IPS DF 4.7 (cell line): ENCODE data around the gene ATP23.

Experiments used
- DNase-seq: peaks from one replicate; pipeline ENCODE4 v3.0.0-alpha.2; 2013; ENCODE audit warnings: low spot score; ENCODE audit errors: extremely low read depth

ATP23 gene

DNA sequence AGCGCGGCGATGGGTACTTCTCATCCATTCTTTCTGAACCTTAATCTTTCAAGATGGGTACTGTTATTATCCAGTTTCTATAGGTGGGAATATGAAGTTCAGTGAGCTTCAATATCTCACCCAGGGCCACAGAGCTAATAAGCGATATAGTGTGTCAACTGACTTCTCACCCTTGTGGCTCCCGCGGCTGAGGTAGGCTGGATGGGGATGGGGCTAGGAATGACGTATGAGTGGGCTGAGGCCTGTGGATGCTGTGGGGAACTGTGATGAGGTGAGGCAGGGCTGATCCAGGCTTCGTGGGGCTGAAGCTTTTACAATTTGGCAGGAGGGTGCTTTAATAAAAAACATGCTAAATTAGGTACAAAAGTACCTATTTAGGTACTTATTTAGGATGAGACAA lies 32.9 kb upstream of the ATP23 start:
- no peak for DNase-seq

- DNase-seq: no peak
Observed at GRCh38 chr12:57909056-57909455, 32.3 kb upstream of the ATP23 start.

- DNase-seq: no peak
Observed at GRCh38 chr12:57909611-57910010, 31.8 kb upstream of the ATP23 start.

DNA sequence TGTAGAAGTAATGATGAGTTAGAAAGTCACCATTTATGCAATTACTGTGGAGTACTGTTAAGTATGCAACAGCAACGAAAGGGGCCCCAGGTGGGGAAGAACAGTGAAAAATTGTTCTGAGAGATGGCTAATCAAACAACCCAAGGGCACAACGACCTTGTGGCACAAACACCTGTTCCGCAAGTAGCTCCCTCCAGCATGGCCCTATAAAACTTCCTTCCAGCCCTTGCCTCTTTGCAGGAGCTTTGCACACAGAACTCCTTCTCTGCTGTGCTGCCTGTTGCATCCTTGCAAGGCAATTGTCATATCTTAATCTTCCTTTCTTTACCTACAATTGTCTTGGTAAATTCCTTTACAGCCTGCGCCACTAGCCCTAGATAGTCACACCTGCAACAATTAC lies 23.2 kb upstream of the ATP23 start:
- no peak for DNase-seq

- DNase-seq: no peak
Observed at GRCh38 chr12:57927086-57927485, 14.3 kb upstream of the ATP23 start.

DNA sequence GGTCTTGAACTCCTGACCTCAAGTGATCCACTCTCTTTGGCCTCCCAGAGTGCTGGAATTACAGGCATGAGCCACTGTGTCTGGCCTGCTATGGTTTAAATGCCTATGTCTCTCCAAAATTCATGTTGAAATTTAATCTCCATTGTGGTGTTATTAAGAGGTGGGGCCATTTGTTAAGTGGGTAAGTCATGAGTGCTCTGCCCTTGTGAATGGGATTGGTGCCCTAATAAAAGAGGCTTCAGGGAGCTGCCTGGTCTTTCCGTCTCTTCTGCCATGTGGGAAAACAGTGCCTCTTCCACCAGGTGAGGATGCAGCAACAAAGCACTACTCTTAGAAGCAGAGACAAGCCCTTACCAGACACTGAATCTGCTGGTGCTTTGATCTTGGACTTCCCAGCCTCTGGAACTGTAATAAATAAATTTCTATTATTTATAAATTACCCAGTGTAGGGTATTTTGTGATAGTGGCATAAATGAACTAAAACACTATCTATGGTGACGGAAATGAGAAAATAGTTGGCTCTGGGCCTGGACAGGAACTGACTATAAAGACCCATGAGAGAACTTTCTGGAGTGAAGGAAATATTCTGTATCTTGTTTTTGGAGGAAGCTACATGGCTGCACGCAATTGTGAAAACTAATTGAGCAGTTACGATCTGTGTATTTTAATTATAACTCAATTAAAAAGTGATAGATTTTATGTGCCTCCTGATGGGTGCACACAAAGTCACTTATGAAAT lies 12.1 kb upstream of the ATP23 start:
- no peak for DNase-seq

- no peak for DNase-seq
Observed at GRCh38 chr12:57934819-57935218, 6.5 kb upstream of the ATP23 start.

DNA sequence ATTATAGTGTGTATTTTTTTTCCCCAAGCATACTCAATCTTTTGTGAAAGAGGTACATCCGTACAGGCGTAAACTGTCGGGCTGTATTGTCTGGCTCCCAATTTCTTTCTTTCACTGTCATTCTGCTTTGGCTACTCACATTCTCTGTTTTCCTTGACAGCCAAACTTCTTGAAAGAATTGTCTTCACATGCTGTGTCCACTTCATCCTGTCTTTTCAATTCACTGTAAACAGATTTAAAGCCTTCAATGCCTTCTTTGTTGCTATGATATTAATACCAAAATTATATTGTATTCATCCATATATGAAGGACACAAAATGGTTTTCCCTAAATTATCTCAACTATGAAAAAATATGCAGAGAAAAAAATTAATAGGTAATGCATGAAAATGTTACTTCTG lies 6.0 kb upstream of the ATP23 start:
- no peak for DNase-seq

DNA sequence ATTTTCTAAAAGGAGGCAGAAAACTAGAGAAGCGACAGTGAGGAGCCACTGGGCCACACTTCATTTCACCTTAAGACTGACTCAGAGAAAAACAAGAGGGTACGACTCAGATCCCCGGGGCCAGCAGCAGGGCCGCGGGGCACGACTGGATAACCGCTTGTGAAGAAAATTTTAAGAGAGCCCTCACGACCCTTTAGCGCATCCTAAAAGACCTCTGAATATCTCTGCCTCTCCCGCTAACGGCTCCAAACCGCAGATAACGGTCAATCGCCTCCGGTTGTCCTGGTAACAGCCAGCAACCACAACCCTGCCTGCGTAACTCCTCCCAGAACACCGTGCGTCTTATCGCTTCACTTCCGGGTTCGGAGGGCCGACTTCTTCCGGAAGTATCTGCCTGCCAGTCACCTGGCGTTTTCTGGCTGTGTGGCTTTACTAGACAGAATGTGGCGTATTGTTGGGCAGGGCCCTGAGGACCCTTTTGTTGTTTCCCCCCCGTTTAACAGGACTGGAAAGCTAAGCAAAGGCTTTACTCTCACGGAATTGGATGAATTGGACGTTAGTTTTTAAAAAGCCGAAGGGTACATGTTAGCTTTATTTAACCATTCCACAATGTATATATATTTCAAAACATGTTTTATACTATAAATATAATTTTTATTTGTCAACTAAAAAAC lies 5.4 kb upstream of the ATP23 start:
- DNase-seq: peak; percentile 89

DNA sequence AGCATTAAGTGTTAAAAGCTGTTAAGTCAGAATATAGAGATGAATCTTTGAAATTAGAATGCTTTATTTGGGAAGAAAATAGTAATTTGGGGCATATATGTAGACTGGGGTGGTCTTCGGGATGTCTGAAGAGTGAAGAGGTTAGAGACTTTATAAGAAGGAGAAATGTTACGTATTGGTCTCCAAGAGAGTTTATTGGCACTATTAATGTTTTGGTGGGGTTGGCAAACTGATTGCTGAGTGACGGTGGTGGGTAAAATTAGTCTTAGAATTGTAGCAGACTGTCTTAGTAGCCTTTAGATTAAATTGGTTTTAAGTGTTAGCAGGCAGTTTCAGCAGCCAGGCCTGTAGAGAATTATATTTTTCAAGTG lies 4.9 kb upstream of the ATP23 start:
- DNase-seq: no peak

DNA sequence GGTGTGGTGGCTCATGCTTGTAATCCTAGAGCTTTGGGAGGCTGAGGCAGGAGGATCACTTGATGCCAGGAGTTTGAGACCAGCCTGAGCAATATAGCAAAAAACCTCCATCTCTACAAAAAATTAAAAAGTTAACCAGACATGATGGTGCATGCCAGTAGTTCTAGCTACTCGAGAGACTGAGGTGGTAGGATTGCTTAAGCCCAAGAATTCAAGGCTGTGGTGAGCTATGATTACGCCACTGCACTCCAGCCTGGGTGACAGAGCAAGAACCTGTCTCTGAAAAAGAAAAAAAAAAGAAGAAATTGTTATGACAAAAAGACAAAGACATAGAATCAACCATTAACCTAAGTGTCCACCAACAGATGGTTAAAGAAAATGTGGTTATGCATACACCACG lies 2.1 kb upstream of the ATP23 start:
- DNase-seq: no peak

GRCh38 chr12:57940052-57940914 lies 1.1 kb upstream of the ATP23 start:
- DNase-seq: no peak

DNA sequence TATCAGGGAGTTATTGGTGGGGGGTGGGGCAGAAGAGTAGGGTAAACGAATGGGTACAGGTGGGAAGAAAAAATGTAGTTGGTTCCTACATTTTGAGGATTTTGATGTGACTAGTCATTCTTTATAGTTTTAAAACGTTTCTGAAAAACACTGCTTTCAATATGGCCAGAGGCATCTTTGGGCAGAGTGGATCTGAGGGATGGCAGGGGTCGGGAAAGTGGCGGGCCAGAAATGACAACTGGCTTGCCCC lies 527 bp upstream of the ATP23 start:
- DNase-seq: no peak

DNA sequence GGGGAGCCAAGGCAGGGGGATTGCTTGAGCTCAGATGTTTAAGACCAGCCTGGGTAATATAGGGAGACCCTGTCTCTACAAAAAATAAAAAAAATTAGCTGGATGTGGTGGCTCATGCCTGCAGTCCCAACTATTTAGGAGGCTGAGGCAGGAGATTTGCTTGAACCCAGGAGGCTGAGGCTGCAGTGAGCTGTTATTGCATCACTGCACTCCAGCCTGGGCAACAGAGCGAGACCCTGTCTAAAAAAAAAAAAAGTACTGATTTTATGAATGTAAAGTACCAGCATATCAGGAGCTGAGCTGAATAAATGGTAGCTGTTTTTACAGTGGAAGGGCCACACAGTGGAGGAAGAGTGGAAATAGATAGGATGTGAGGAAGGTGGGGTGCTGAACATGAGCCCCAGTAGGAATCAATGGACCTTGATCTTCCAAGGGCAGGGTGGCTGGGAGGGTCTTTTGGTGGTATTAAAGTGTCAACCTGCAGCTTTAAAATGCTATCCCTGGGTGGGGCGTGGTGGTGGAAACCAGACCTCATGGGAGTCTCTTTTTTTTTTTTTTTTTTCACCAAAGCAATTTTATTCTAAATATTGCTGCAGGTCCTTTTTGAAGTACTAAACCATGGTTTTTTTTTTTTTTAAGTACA lies 2.2 kb downstream of the ATP23 start:
- no peak for DNase-seq

- DNase-seq: no peak
Observed at GRCh38 chr12:57944313-57945023, 3.1 kb downstream of the ATP23 start.

GRCh38 chr12:57952766-57953165 lies 11.4 kb downstream of the ATP23 start:
- DNase-seq: no peak

GRCh38 chr12:57954768-57955167 lies 13.4 kb downstream of the ATP23 start:
- no peak for DNase-seq

DNA sequence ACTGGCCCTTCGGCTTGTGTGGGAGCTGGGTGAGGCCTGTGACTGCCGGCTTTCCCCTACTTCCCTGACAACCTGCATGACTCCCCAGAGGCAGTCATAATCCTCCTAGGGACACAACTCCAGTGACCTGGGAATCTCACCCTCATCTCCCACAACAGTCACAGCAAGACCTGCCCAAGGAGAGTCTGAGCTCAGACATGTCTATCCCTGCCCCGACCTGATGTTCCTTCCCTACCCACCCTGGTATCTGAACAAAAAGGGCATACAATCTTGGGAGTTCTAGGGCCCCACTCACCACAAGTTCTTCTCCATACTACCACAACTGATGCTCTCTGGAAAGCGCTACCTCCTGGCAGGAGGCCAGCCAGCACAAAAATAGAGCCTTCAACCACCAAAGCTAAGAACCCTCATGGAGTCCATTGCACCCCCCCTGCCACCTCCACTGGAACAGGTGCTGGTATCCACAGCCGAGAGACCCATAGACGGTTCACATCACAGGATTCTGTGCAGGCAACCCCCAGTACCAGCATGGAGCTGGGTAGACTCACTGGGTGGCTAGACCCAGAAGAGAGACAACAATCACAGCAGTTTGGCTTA lies 16.8 kb downstream of the ATP23 start:
- no peak for DNase-seq

- DNase-seq: no peak
Observed at GRCh38 chr12:57964421-57964820, 23.1 kb downstream of the ATP23 start.

DNA sequence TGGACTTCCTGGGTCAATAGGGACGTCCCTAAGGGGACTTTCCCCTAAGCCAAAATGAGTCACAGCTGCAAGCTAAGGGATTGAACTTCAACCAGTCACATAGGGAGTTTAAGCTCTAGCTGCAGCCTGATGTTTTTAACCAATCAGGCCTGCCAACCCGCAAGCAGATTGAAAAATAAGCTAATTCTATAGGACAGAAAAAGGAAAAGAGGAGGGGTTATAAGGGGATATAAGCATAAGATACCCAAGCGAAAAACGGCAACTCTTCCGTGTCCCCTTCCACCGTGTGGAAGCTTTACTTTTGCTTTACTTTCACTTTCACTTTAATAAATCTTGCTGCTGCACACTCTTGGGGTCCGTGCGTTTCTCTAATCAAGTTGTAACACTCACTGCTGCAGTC lies 24.4 kb downstream of the ATP23 start:
- DNase-seq: no peak

DNA sequence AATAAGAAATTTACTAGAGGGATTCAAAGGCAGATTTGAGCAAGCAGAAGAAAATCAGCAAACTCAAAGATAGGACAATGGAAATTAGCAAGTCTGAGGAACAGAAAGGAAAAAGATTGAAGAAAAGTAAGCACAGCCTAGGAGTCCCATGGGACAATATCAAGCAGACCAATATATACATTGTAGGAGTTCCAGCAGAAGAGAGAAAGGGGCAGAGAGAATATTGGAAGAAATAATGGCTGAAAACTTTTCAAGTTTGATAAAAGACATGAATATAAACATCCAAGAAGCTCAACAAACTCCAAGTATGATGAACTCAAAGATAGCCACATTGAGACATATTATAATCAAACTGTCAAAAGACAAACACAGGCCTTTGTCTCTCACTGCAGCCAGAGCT lies 25.2 kb downstream of the ATP23 start:
- DNase-seq: no peak
